Spleen (tissue), 11 donors: Measurements from ENCODE around the gene BARHL1. TPM values are rescaled to one million over a fixed set of nuclear protein-coding genes. Genes with fewer than 3 reads are reported as not detected.
"Not testable (repeated sequence)": the region's sequence is repeated elsewhere in the genome, so short reads cannot be mapped to it uniquely, and the experiment has no call there.

Experiments used
- DNase-seq: peaks from one replicate; pipeline ENCODE4 v3.0.0-alpha.2; 2020
- H3K27ac ChIP-seq, 8 donors: fragments of 200-600 bp; sonication (generic) in 7 of 8; 1 replicate in 4 of 8; 2 replicates in 4 of 8; pipeline versions ENCODE4 v1.5.0 to v1.8.0; 2016 to 2021; ENCODE audit warnings: inconsistent platforms in 4 of 8, mild to moderate bottlenecking in 4 of 8, moderate library complexity in 1 of 8
- H3K27me3 ChIP-seq, 7 donors: fragments of 200-600 bp; sonication (generic) in 6 of 7; replicated peaks in 1 of 7; 1 replicate in 4 of 7; 2 replicates in 3 of 7; pipeline versions ENCODE4 v1.5.0 to v1.8.0; 2016 to 2021; ENCODE audit warnings: inconsistent platforms in 3 of 7, mild to moderate bottlenecking in 1 of 7
- H3K36me3 ChIP-seq, 6 donors: fragments of 200-600 bp; sonication (generic) in 5 of 6; 1 replicate in 4 of 6; 2 replicates in 2 of 6; pipeline versions ENCODE4 v1.5.0 to v1.8.0; 2016 to 2021; ENCODE audit warnings: inconsistent platforms in 2 of 6
- H3K4me1 ChIP-seq, 6 donors: fragments of 200-600 bp; sonication (generic) in 5 of 6; 1 replicate in 3 of 6; 2 replicates in 3 of 6; pipeline versions ENCODE4 v1.5.0 to v1.8.0; 2016 to 2021; ENCODE audit warnings: inconsistent platforms in 3 of 6
- H3K4me3 ChIP-seq, 8 donors: fragments of 200-600 bp; sonication (generic) in 7 of 8; 1 replicate in 4 of 8; 2 replicates in 4 of 8; pipeline versions ENCODE4 v1.5.0 to v1.8.0; 2016 to 2021; ENCODE audit warnings: inconsistent platforms in 4 of 8, mild to moderate bottlenecking in 4 of 8, moderate library complexity in 2 of 8
- H3K9me3 ChIP-seq, 8 donors: fragments of 200-600 bp; sonication (generic) in 7 of 8; 1 replicate in 4 of 8; 2 replicates in 4 of 8; pipeline versions ENCODE4 v1.5.0 to v1.8.0; 2016 to 2021; ENCODE audit warnings: inconsistent platforms in 4 of 8
- POLR2A ChIP-seq, 3 donors: fragments of 450-650 bp; IDR thresholded peaks; one replicate each; pipeline ENCODE4 v1.5.1; 2017; ENCODE audit warnings: antibody characterized with exemption in 3 of 3, mild to moderate bottlenecking in 1 of 3
- POLR2AphosphoS5 ChIP-seq, 3 donors: sonication (generic); formaldehyde crosslinking; IDR thresholded peaks; one replicate each; pipeline ENCODE4 v1.5.1; 2017; ENCODE audit warnings: antibody characterized with exemption in 3 of 3
- WGBS, 5 donors: extraction: QIAGEN DNeasy Blood & Tissue Kit in 3 of 5; methylation state at CpG; one replicate each; pipeline versions ENCODE4 v1.1.5 to v1.1.7; 2013 to 2018; 5-methylcytosine and 5-hydroxymethylcytosine counted together
- intact Hi-C: fragments of 100-400 bp; cut with DNase I; formaldehyde crosslinking; loops from one replicate; pipeline ENCODE4 v1.15.0; 2023; ENCODE audit warnings: low total_unique reads
- polyA plus RNA-seq, 3 donors: library from polyadenylated mRNA; stranded (reverse); fragments of 200-250 nt; gene quantifications; one replicate each; pipeline ENCODE4 v1.2.1, GENCODE V29; 2013
- total RNA-seq, 7 donors: library from RNA; depleted of rRNA in 3 of 7; stranded (reverse); fragments of >200 nt in 3 of 7; fragmentation: NEBNext Ultra II Directional in 4 of 7; extraction: Animal tissue kit (Norgen Biotek cat#: 25700) in 4 of 7; gene quantifications; one replicate each; pipeline versions ENCODE4 v1.1.0 to v1.2.1, GENCODE V29; 2016 to 2021
- TF ChIP-seq, protein P1 (sequence below), 11 experiments: fragments of 200-600 bp in 7 of 11; fragments of 450-650 bp in 4 of 11; sonication (generic) in 4 of 11; IDR thresholded peaks in 8 of 11; conservative IDR thresholded peaks in 3 of 11; 1 replicate in 7 of 11; 2 replicates in 4 of 11; pipeline versions ENCODE4 v1.4.0 to v1.8.0; 2016 to 2021; ENCODE audit warnings: antibody characterized with exemption in 11 of 11, inconsistent platforms in 4 of 11, mild to moderate bottlenecking in 1 of 11
- donor health status: healthy with polysubstance abuse.
- donor health status: DM: no; HTN: no; CAD: no; lungs with moderate emphysema.
- donor health status: DM: no; HTN: no; CAD: no.
- donor health status: Bipolar disorder and iron deficiency.
- donor health status: healthy.
- donor health status: DM: no; HTN: no; CAD: no.
- donor health status: DM: yes; HTN: yes; CAD: no.

BARHL1 gene
- total and polyA plus RNA-seq, 10 donors: not detected

DNA sequence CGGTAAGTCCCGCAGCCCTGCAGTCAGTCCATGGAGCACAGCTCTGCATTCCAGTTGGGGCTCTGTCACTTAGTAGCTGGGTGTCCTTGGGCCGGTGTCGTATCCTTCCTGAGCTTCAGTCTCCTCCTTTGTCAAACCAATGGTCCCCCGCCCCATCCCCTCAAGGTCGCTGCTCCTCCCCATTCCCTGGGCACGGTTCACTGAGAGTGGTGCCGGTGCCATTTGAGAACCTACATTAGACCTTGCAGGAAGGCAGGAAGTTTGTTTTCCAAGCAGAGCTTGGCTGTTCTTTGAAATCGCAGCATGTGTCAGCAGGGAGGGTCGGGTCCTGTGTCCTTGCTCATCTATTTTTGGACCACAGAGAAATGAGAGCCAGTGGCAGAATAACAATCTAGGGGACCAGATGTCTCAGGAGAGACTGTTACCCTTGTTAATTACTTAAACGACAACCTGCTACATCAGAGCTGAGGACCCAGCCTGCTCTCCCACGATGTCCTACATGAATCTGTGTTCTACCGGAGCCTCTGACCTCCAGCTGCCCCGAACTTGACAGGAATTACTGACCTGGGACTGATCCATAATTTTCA, 21.7 kb upstream of the BARHL1 start:
- intact Hi-C loops: no loop called here
- DNase-seq: peak; percentile 86
- H3K27me3 ChIP-seq: peaks cover 0 to 26% (median 0%) of the 10 kb centered on the region in 7 donors
- TF ChIP-seq, protein P1, sequence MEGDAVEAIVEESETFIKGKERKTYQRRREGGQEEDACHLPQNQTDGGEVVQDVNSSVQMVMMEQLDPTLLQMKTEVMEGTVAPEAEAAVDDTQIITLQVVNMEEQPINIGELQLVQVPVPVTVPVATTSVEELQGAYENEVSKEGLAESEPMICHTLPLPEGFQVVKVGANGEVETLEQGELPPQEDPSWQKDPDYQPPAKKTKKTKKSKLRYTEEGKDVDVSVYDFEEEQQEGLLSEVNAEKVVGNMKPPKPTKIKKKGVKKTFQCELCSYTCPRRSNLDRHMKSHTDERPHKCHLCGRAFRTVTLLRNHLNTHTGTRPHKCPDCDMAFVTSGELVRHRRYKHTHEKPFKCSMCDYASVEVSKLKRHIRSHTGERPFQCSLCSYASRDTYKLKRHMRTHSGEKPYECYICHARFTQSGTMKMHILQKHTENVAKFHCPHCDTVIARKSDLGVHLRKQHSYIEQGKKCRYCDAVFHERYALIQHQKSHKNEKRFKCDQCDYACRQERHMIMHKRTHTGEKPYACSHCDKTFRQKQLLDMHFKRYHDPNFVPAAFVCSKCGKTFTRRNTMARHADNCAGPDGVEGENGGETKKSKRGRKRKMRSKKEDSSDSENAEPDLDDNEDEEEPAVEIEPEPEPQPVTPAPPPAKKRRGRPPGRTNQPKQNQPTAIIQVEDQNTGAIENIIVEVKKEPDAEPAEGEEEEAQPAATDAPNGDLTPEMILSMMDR (IDR thresholded peaks at IDR 0.05 in 8 of 11, conservative IDR thresholded peaks at IDR 0.05 in 3 of 11): no peak
- peak in 1 of 3 donors; percentile 70 for TF ChIP-seq POLR2A (IDR thresholded peaks at IDR 0.05)
- TF ChIP-seq POLR2AphosphoS5 (IDR thresholded peaks at IDR 0.05): peak; percentile 32 to 87 (median 80)
- H3K36me3 ChIP-seq: no peaks in the 10 kb centered on the region
- 33 to 49% (median 37%) methylated on average over 14 of the region's 14 CpGs for WGBS, 5 donors
- no peak overlapping the region for H3K4me3 ChIP-seq
- peaks cover 0 to 21% (median 3%) of the 10 kb centered on the region in 6 donors for H3K4me1 ChIP-seq
- H3K27ac ChIP-seq: peak overlapping the region; percentile 1 to 89 (median 84)
- H3K9me3 ChIP-seq: no peaks in the 10 kb centered on the region

DNA sequence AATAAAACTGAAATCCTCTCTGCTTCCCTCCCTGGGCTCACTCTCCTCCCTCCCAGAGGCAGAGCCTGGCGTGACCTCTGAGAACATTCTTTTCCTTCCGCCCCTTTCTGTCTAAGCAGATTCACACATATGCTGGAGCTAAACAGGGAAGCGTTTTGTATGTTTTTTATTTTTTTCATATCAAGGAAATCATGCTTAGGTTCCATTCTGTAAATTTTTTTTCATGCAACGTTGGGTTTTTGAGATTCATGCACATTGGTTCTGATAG, 20.2 kb upstream of the BARHL1 start:
- Histone ChIP-seq H3K36me3 (no peaks in the 10 kb centered on the region), H3K27ac (peak overlapping the region in 7 of 8 donors; percentile 73 to 89 (median 86)), H3K9me3 (no peaks in the 10 kb centered on the region), H3K4me1 (peaks cover 0 to 21% (median 3%) of the 10 kb centered on the region in 6 donors), H3K27me3 (peaks cover 0 to 21% (median 0%) of the 10 kb centered on the region in 7 donors), H3K4me3 (no peak overlapping the region)
- peak in 1 of 3 donors; percentile 45 for TF ChIP-seq POLR2AphosphoS5 (IDR thresholded peaks at IDR 0.05)
- TF ChIP-seq, protein P1 (IDR thresholded peaks at IDR 0.05 in 8 of 11, conservative IDR thresholded peaks at IDR 0.05 in 3 of 11): no peak
- intact Hi-C loops: no loop called here
- no peak for DNase-seq
- WGBS, 5 donors: 31 to 44% (median 42%) methylated on average over 4 of the region's 4 CpGs

- Histone ChIP-seq H3K9me3 (no peaks in the 10 kb centered on the region), H3K4me3 (no peak overlapping the region), H3K27me3 (peaks cover 0 to 21% (median 0%) of the 10 kb centered on the region in 7 donors), H3K27ac (no peak overlapping the region), H3K36me3 (no peaks in the 10 kb centered on the region), H3K4me1 (peaks cover 0 to 21% (median 3%) of the 10 kb centered on the region in 6 donors)
- no peak for DNase-seq
- whole genome bisulfite sequencing, 5 donors: 81 to 86% (median 83%) methylated on average over 6 of the region's 6 CpGs
- TF ChIP-seq POLR2A (IDR thresholded peaks at IDR 0.05): no peak
- intact Hi-C loops: no loop called here
These were observed 17.9 kb upstream of the BARHL1 start for GRCh38 chr9:132564526-132564925.

DNA sequence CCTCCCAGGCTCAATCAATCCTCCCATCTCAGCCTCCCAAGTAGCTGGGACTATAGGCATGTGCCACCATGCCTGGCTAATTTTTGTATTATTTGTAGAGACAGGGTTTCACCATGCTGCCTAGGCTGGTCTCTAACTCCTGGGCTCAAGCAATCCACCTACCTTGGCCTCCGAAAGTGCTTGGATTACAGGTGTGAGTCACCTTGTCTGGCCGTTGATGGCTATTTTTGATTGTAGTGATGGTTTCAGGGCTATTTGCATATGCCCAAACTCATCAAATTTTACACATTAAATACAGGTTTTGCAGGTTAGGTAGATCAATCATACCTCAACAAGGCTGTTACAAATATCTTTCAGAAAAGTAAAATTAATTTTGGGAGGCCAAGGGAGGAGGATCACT, 13.6 kb upstream of the BARHL1 start:
- H3K27me3 ChIP-seq: peaks cover 0 to 16% (median 0%) of the 10 kb centered on the region in 7 donors
- H3K9me3 ChIP-seq, intact Hi-C loops, H3K4me3 ChIP-seq, DNase-seq, H3K36me3 ChIP-seq, H3K4me1 ChIP-seq, H3K27ac ChIP-seq: not testable (repeated sequence)
- 73 to 84% (median 80%) methylated on average over 2 of the region's 2 CpGs for WGBS, 5 donors

DNA sequence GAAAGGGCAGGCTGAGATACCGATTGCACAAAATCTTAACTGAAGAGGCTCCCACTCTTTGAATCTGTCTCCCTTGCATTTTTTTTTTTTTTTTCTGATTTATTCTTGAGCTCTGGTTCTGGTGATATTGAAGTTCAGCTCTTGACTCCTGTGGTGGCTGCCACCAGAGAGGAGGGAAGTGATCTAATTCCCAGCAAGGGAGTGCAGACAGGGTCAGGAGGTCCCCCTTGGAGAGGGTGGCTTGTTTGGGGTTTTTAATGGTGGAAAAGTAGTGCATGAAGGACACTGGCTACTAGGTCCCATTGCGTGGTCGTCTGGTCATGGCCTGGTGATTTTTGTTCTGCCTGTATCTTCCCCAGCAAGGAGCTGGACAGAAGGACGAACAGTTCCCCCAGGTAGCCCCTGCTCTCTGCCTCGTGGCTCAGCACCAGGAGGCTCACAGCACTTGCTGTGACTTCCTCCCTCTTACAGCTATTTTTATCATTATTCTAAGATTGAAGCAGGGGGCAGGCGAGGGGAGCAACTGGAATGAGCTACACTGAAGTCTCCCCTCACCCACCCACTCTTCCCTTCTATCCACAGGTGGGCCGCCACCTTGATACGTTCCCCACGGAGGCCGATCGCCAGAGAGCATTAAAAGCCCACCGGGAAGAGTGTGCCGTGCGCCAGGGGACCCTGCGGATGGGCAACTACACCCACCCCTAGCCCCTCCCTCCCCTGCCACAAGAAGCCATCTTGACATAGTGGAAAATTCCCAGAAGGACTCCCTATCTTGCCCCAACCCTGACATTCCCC, 10.4 kb upstream of the BARHL1 start:
- TF ChIP-seq POLR2A (IDR thresholded peaks at IDR 0.05): no peak
- no peak overlapping the region for H3K27ac ChIP-seq
- no peaks in the 10 kb centered on the region for H3K9me3 ChIP-seq
- WGBS, 5 donors: 75 to 78% (median 77%) methylated on average over 15 of the region's 15 CpGs
- no peak for DNase-seq
- H3K36me3 ChIP-seq: no peaks in the 10 kb centered on the region
- intact Hi-C loops: loop anchor here (5.0 kb wide), 1 partner anchor 160 kb away; the partner anchor contains the start of gene CFAP77
- peaks cover 0 to 7% (median 0%) of the 10 kb centered on the region in 6 donors for H3K4me1 ChIP-seq
- H3K27me3 ChIP-seq: peaks cover 0 to 48% (median 6%) of the 10 kb centered on the region in 7 donors
- H3K4me3 ChIP-seq: no peak overlapping the region
